K562 (cell line): ENCODE measurements around the gene SEMA6B. TPM values are rescaled to one million over a fixed set of nuclear protein-coding genes. Genes with fewer than 3 reads are reported as not detected.
A peak's percentile ranks its signal among the peaks of the same experiment; 100 is the strongest.

Experiments used
- ATAC-seq: fragments of 200-7000 bp; cut with Tn5 transposase; 3 replicates; pipeline ENCODE4 v1.9.1; 2020; ENCODE audit warnings: moderate library complexity
- BruUV-seq: library from RNA; stranded (reverse); fragments of 400-500 nt; replicated peaks from 2 replicates; lab custom pipeline; 2021; lab: Mats Ljungman, UMichigan
- CTCF ChIA-PET: fragments of 300-600 bp; formaldehyde crosslinking; extraction: SDS; loops from one replicate; lab custom pipeline; 2021; ENCODE audit warnings: low intra/inter-chr PET ratio; lab: Yijun Ruan, JAX
- POLR2A ChIA-PET: fragments of 300-600, 350-650 bp; sonication (Branson Sonifier 250); formaldehyde crosslinking; extraction: SDS; loops from one replicate; lab custom pipeline; 2021; ENCODE audit warnings: antibody characterized with exemption, inconsistent platforms; lab: Yijun Ruan, JAX
- DNase-seq, 4 experiments: peaks; one replicate each; pipeline versions ENCODE4 v3.0.0 to v3.0.0-alpha.2; 2011 to 2018; ENCODE audit warnings: low spot score in 3 of 4, mixed read lengths in 3 of 4; ENCODE audit errors: extremely low read depth in 1 of 4
- FAIRE-seq: peaks from 2 replicates; lab custom pipeline; 2011; peaks lifted over from hg19 to GRCh38; lab: Jason Lieb, UNC
- H2AFZ ChIP-seq: 2 replicates; pipeline ENCODE4 v1.6.0; 2011; ENCODE audit warnings: low read depth, low read length, control low read depth, inconsistent platforms
- H3K27ac ChIP-seq: fragments of 200-600 bp; 3 replicates; pipeline ENCODE4 v1.8.0; 2011; ENCODE audit warnings: low read depth, mild to moderate bottlenecking, control low read depth, inconsistent platforms, low read length, moderate library complexity, mixed read lengths; ENCODE audit errors: extremely low read depth
- H3K27me3 ChIP-seq, 2 experiments: fragments of 300-600 bp in 1 of 2; 2 replicates in 1 of 2; 3 replicates in 1 of 2; pipeline versions ENCODE4 v1.6.0 to v1.8.0; 2011; ENCODE audit warnings: inconsistent platforms in 2 of 2, low read length in 2 of 2, mild to moderate bottlenecking in 1 of 2, mixed read lengths in 1 of 2, moderate library complexity in 1 of 2; ENCODE audit not compliant: control insufficient read depth in 2 of 2, insufficient read depth in 2 of 2
- H3K36me3 ChIP-seq: fragments of 300-600 bp; 3 replicates; pipeline ENCODE4 v1.8.0; 2011; ENCODE audit warnings: mild to moderate bottlenecking, low read length, inconsistent platforms; ENCODE audit not compliant: control insufficient read depth, insufficient read depth
- H3K4me1 ChIP-seq, 2 experiments: fragments of 200-600 bp in 1 of 2; replicated peaks in 1 of 2; 2 replicates in 1 of 2; 3 replicates in 1 of 2; pipeline versions ENCODE4 v1.5.1 to v1.8.0; 2011; ENCODE audit warnings: inconsistent platforms in 2 of 2, low read length in 2 of 2, mild to moderate bottlenecking in 1 of 2, mixed read lengths in 1 of 2, moderate library complexity in 1 of 2; ENCODE audit not compliant: control insufficient read depth in 2 of 2, insufficient read depth in 2 of 2
- H3K4me2 ChIP-seq: 2 replicates; pipeline ENCODE4 v1.6.1; 2011; ENCODE audit warnings: low read length, control low read depth, inconsistent platforms, mixed read lengths; ENCODE audit not compliant: insufficient read depth
- H3K4me3 ChIP-seq: fragments of 200-600 bp; sonication (generic), shearing (Covaris generic); 2 replicates; pipeline ENCODE4 v1.5.1; 2016; ENCODE audit warnings: control low read depth, inconsistent platforms
- H3K79me2 ChIP-seq: fragments of 200-600 bp; 3 replicates; pipeline ENCODE4 v1.8.0; 2011; ENCODE audit warnings: low read length, inconsistent platforms; ENCODE audit not compliant: control insufficient read depth, insufficient read depth
- H3K9ac ChIP-seq, 2 experiments: 2 replicates each; pipeline versions ENCODE4 v1.6.0 to v1.6.1; 2011; ENCODE audit warnings: low read depth in 2 of 2, low read length in 2 of 2, control low read depth in 1 of 2, inconsistent platforms in 1 of 2, mild to moderate bottlenecking in 1 of 2, mixed read lengths in 1 of 2; ENCODE audit not compliant: insufficient read depth in 1 of 2
- H3K9me1 ChIP-seq: one replicate; pipeline ENCODE4 v1.6.0; 2011; ENCODE audit warnings: inconsistent platforms, mild to moderate bottlenecking, low read length, moderate library complexity; ENCODE audit not compliant: control insufficient read depth, insufficient read depth
- H3K9me3 ChIP-seq: replicated peaks from 2 replicates; pipeline ENCODE4 v1.5.1; 2011; ENCODE audit warnings: low read depth, low read length, inconsistent platforms; ENCODE audit not compliant: control insufficient read depth, insufficient read depth
- H4K20me1 ChIP-seq: replicated peaks from 2 replicates; pipeline ENCODE4 v1.6.1; 2011; ENCODE audit warnings: low read length, inconsistent platforms, mixed read lengths; ENCODE audit not compliant: control insufficient read depth, insufficient read depth
- BHLHE40 ChIP-seq: IDR thresholded peaks from 2 replicates; pipeline ENCODE4 v1.6.1; 2011; ENCODE audit warnings: low read length, improper control_type of control experiment
- BRF1 ChIP-seq: IDR thresholded peaks from 3 replicates; pipeline ENCODE4 v1.6.1; 2011; ENCODE audit warnings: borderline replicate concordance, mild to moderate bottlenecking; ENCODE audit not compliant: insufficient read length; ENCODE audit errors: extremely low read depth
- CTBP1 ChIP-seq: fragments of 450-650 bp; IDR thresholded peaks from 2 replicates; pipeline ENCODE4 v1.6.1; 2016; ENCODE audit warnings: borderline replicate concordance
- GABPB2 ChIP-seq: fragments of 250-450 bp; sonication (Bioruptor Pico); conservative IDR thresholded peaks from 2 replicates; pipeline ENCODE4 v1.5.1; 2021; ENCODE audit warnings: mild to moderate bottlenecking
- GTF2F1 ChIP-seq: IDR thresholded peaks from 2 replicates; pipeline ENCODE4 v1.6.1; 2011; ENCODE audit warnings: low read depth, low read length, improper control_type of control experiment
- PYGO2 ChIP-seq: fragments of 450-650 bp; IDR thresholded peaks from 2 replicates; pipeline ENCODE4 v1.6.1; 2016; ENCODE audit warnings: mild to moderate bottlenecking, missing genetic modification characterization, moderate library complexity, missing compliant biosample characterization
- RBFOX2 ChIP-seq: fragments of 200-400 bp; formaldehyde crosslinking; IDR thresholded peaks from 2 replicates; pipeline ENCODE4 v1.6.1; 2017; ENCODE audit warnings: low read depth, mild to moderate bottlenecking, low read length, moderate library complexity
- SP1 ChIP-seq: sonication (generic); formaldehyde crosslinking; IDR thresholded peaks from 2 replicates; pipeline ENCODE4 v1.8.1; 2022; ENCODE audit warnings: mild to moderate bottlenecking, missing genetic modification reagents
- ZNF140 ChIP-seq: fragments of 250-450 bp; sonication (Bioruptor Pico); IDR thresholded peaks from 2 replicates; pipeline ENCODE4 v1.8.0; 2021; ENCODE audit warnings: moderate library complexity, mild to moderate bottlenecking, inconsistent platforms
- ZNF23 ChIP-seq: fragments of 250-450 bp; sonication (Bioruptor Pico); IDR thresholded peaks from 2 replicates; pipeline ENCODE4 v1.4.0; 2020; ENCODE audit warnings: mild to moderate bottlenecking
- ZNF24 ChIP-seq: fragments of 450-650 bp; IDR thresholded peaks from 2 replicates; pipeline ENCODE4 v1.6.1; 2016
- ZNF347 ChIP-seq: fragments of 450-650 bp; formaldehyde crosslinking; IDR thresholded peaks from 2 replicates; pipeline ENCODE4 v1.4.0; 2020; ENCODE audit warnings: low read depth, mild to moderate bottlenecking, moderate library complexity
- ZNF644 ChIP-seq: fragments of 200-800 bp; sonication (Bioruptor generic); IDR thresholded peaks from 2 replicates; pipeline ENCODE4 v1.6.1; 2016; ENCODE audit warnings: low read depth, missing genetic modification characterization, missing compliant biosample characterization
- ZNF695 ChIP-seq: fragments of 450-650 bp; formaldehyde crosslinking; IDR thresholded peaks from 2 replicates; pipeline ENCODE4 v1.4.0; 2020; ENCODE audit warnings: mild to moderate bottlenecking, moderate library complexity
- WGBS: fragments of 100-300 bp; shearing (Covaris generic); methylation state at CpG from one replicate; pipeline ENCODE4 v1.1.6; 2016; ENCODE audit warnings: low coverage, mixed read lengths; ENCODE audit not compliant: insufficient coverage; ENCODE audit errors: missing lambda C conversion rate; 5-methylcytosine and 5-hydroxymethylcytosine counted together
- in situ Hi-C: fragments of 300-500 bp; cut with MboI; formaldehyde crosslinking; loops from 4 replicates; pipeline ENCODE4 v1.15.0; 2018; ENCODE audit warnings: inconsistent platforms, mixed read lengths
- intact Hi-C: fragments of 100-400 bp; cut with micrococcal nuclease; formaldehyde crosslinking; loops from 2 replicates; pipeline ENCODE4 v1.14.2; 2022
- polyA plus RNA-seq, 8 experiments: library from polyadenylated mRNA; depleted of rRNA in 4 of 8; stranded (reverse) in 5 of 8; unstranded in 3 of 8; fragments of >200 nt; fragmentation: Nextera tagmentation in 2 of 8; fragmentation: Illumina TruSeq in 1 of 8; extraction: Ambion mirVana in 2 of 8; extraction: Trizol in 1 of 8; gene quantifications; 2 replicates each; pipeline versions ENCODE4 v1.2.1 to v1.2.3, GENCODE V29; 2011 to 2014; ENCODE audit warnings: inconsistent platforms in 1 of 8, missing spikeins in 1 of 8
- total RNA-seq, 7 experiments: library from RNA; depleted of rRNA in 6 of 7; stranded (reverse); fragments of >200 nt in 6 of 7; fragmentation: Illumina TruSeq in 2 of 7; extraction: Trizol in 2 of 7; gene quantifications; 2 replicates each; pipeline versions ENCODE4 v1.2.1 to v1.2.3, GENCODE V29; 2011 to 2021; ENCODE audit warnings: low replicate concordance in 1 of 7
- TF ChIP-seq, protein P1 (sequence below): fragments of 150-350 bp; IDR thresholded peaks from 2 replicates; pipeline ENCODE4 v1.6.1; 2014; ENCODE audit warnings: low read depth, mild to moderate bottlenecking, low read length, borderline replicate concordance
- TF ChIP-seq, protein P2 (sequence below), 2 experiments: fragments of 450-650 bp; IDR thresholded peaks; 2 replicates each; pipeline ENCODE4 v1.6.1; 2016
- TF ChIP-seq, protein P3 (sequence below): sonication (generic); formaldehyde crosslinking; IDR thresholded peaks from 2 replicates; pipeline ENCODE4 v1.8.1; 2022; ENCODE audit warnings: missing genetic modification reagents

SEMA6B gene
- total and polyA plus RNA-seq, 9 of the 15 experiments (the other 6 are each of a cell fraction or from before 2014, with no cell fraction given) = 0.65 to 4.6 (median 2.5) TPM; not detected in 2

DNA sequence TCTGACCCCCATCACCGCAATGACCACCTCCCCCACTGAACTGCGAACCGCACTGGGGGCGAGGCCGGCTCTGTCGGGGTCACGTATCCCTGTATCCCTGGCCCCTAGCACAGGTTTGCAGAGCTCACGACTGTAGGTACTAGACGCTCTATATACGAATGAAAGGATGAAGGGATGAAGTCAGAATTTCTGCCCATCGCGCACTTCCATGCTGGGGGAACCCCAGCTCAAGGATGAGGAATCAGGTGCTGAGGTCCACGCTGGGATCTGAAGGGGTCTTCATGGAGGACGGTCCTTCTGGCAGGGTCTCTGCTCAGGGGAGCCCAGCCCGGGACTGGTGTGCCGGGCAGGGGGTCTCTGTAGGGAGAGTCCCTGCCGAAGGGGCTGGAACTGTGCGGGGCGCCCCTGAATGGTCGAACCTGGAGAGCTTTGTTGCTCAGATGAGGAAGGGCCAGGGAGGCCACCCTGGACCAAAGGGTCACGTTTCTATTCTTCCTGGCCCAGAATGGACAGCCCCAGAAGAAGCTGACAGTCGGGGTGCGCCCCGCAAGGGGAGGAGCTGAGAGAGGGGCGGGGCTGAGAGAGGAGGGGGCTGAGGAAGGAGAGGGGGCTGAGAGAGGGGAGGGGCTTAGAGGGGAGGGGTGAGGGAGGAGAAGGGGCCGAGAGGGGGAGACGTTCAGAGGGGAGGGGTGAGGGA is 37.9 kb upstream of the SEMA6B start:
- FAIRE-seq (no peak), ATAC-seq (peak; percentile 74), DNase-seq (peak in 1 of 4 experiments; percentile 89)
- CTCF ChIA-PET = no interaction called here
- peaks cover 9 to 19% of the 10 kb centered on the region in 2 experiments; a peak in 4 of 5 replicates for H3K4me1 ChIP-seq
- H3K4me2 ChIP-seq = peak overlapping the region; percentile 10; the same call in 1 of the 2 replicates
- intact Hi-C loops = no loop called here
- H3K9me3 ChIP-seq = no peaks in the 10 kb centered on the region
- no peak overlapping the region for H3K27ac ChIP-seq
- peak overlapping the region; percentile 43 for H3K4me3 ChIP-seq
- H2AFZ ChIP-seq = peak overlapping the region; percentile 77
- in situ Hi-C loops = no loop called here
- peak overlapping the region in 1 of 2 experiments; percentile 0; a peak in 1 of 4 replicates for H3K9ac ChIP-seq
- no TSS peak for BruUV-seq
- H4K20me1 ChIP-seq = no peaks in the 10 kb centered on the region
- no peaks in the 10 kb centered on the region for H3K9me1 ChIP-seq
- H3K27me3 ChIP-seq = no peaks in the 10 kb centered on the region; a peak in 1 of 5 replicates
- no peaks in the 10 kb centered on the region for H3K36me3 ChIP-seq
- H3K79me2 ChIP-seq = no peaks in the 10 kb centered on the region
- POLR2A ChIA-PET = interaction anchor here (0.5 to 1.0 kb wide), 7 partner anchors 10 to 1121 kb away, joined by 3 to 5 read pairs (median 3); partner anchors contain the start of gene MYDGF
- WGBS = 40% methylated on average over 18 of the region's 27 CpGs
- no peak for TF ChIP-seq ZNF644 (tag)
- peak; percentile 46; the same call in 1 of the 2 replicates for TF ChIP-seq BHLHE40
- TF ChIP-seq, protein P1, sequence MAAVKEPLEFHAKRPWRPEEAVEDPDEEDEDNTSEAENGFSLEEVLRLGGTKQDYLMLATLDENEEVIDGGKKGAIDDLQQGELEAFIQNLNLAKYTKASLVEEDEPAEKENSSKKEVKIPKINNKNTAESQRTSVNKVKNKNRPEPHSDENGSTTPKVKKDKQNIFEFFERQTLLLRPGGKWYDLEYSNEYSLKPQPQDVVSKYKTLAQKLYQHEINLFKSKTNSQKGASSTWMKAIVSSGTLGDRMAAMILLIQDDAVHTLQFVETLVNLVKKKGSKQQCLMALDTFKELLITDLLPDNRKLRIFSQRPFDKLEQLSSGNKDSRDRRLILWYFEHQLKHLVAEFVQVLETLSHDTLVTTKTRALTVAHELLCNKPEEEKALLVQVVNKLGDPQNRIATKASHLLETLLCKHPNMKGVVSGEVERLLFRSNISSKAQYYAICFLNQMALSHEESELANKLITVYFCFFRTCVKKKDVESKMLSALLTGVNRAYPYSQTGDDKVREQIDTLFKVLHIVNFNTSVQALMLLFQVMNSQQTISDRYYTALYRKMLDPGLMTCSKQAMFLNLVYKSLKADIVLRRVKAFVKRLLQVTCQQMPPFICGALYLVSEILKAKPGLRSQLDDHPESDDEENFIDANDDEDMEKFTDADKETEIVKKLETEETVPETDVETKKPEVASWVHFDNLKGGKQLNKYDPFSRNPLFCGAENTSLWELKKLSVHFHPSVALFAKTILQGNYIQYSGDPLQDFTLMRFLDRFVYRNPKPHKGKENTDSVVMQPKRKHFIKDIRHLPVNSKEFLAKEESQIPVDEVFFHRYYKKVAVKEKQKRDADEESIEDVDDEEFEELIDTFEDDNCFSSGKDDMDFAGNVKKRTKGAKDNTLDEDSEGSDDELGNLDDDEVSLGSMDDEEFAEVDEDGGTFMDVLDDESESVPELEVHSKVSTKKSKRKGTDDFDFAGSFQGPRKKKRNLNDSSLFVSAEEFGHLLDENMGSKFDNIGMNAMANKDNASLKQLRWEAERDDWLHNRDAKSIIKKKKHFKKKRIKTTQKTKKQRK = no peak
- TF ChIP-seq SP1 (CRISPR knock-in tag) = no peak
- no peak for TF ChIP-seq PYGO2
- TF ChIP-seq GABPB2 (CRISPR knock-in tag) = no peak
- TF ChIP-seq ZNF140 (CRISPR knock-in tag) = no peak
- no peak for TF ChIP-seq ZNF347 (CRISPR knock-in tag)
- TF ChIP-seq CTBP1 = 0 out of 2 replicates have a peak, but pooled peaks have one; percentile 9
- TF ChIP-seq ZNF23 (CRISPR knock-in tag) = no peak
- TF ChIP-seq, protein P2, sequence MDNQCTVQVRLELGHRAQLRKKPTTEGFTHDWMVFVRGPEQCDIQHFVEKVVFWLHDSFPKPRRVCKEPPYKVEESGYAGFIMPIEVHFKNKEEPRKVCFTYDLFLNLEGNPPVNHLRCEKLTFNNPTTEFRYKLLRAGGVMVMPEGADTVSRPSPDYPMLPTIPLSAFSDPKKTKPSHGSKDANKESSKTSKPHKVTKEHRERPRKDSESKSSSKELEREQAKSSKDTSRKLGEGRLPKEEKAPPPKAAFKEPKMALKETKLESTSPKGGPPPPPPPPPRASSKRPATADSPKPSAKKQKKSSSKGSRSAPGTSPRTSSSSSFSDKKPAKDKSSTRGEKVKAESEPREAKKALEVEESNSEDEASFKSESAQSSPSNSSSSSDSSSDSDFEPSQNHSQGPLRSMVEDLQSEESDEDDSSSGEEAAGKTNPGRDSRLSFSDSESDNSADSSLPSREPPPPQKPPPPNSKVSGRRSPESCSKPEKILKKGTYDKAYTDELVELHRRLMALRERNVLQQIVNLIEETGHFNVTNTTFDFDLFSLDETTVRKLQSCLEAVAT (IDR thresholded peaks at IDR 0.05) = no peak
- TF ChIP-seq, protein P3, sequence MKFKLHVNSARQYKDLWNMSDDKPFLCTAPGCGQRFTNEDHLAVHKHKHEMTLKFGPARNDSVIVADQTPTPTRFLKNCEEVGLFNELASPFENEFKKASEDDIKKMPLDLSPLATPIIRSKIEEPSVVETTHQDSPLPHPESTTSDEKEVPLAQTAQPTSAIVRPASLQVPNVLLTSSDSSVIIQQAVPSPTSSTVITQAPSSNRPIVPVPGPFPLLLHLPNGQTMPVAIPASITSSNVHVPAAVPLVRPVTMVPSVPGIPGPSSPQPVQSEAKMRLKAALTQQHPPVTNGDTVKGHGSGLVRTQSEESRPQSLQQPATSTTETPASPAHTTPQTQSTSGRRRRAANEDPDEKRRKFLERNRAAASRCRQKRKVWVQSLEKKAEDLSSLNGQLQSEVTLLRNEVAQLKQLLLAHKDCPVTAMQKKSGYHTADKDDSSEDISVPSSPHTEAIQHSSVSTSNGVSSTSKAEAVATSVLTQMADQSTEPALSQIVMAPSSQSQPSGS (CRISPR knock-in tag) = no peak
- TF ChIP-seq GTF2F1 = no peak
- TF ChIP-seq ZNF24 = no peak
- TF ChIP-seq BRF1 = no peak
- TF ChIP-seq RBFOX2 = no peak
- no peak for TF ChIP-seq ZNF695 (CRISPR knock-in tag)
